ENCODE data around the gene ZFYVE19.

- TF ChIP-seq GATA2 (IDR thresholded peaks at IDR 0.05; ENCODE audit: low read depth, low read length) (no peak), GATA3 (IDR thresholded peaks at IDR 0.05; ENCODE audit: low read depth, low read length) (no peak)
Measured at GRCh38 chr15:40776537-40777141, 30.2 kb upstream of the ZFYVE19 start.
